ENCODE measurements around the gene IMPDH2. TPM values are rescaled to one million over a fixed set of nuclear protein-coding genes. Genes with fewer than 3 reads are reported as not detected.

IMPDH2 gene
- total RNA-seq, 4 donors from 2014 or later = 205 to 275 (median 222) TPM

DNA sequence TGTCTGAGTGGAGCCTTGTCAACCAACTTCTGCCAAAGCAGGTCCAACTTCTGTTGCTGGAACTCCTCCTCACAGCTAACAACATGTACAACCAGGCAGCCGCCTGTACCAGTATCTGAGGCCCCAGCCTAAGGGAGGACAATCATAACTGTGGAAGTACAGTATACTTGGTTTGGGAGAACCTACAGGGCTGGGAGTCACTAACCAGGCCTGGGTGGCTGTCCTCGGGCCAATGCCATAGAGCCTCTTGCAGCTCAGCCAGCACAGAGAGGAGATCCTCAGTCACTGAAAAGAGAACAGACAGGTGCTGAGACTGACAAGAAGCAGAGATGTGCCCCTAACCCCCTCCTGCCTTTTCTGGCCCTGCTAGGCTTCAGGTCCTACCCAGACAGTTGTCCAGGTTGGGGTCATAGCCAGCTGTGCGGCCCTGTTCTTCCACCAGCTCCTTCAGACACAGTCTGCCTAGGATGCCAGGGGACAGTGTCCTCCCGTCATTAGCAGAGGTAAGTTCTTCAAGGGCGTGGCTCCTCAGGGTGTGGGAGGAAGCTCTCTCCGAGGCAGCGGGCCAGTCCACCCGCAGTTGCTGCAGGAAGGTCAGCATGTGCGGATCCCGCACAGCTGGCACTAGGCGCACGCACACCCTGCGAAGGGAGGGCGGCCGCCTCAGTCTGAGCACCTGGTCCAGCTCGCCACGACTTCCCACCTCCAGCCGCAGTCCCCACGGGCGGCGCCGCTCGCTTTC is 11.8 kb downstream of the IMPDH2 start:
- DNase-seq (ENCODE audit: low spot score in 2 of 2) = peak in 1 of 2 donors; percentile 88
- WGBS, 2 donors = 5 to 45% methylated on average over 4 to 23 of the region's 23 CpGs
- intact Hi-C loops (cut with DNase I; ENCODE audit: low total_unique reads) = no loop called here
- no peak for TF ChIP-seq POLR2A (IDR thresholded peaks at IDR 0.05)
- TF ChIP-seq, protein P1, sequence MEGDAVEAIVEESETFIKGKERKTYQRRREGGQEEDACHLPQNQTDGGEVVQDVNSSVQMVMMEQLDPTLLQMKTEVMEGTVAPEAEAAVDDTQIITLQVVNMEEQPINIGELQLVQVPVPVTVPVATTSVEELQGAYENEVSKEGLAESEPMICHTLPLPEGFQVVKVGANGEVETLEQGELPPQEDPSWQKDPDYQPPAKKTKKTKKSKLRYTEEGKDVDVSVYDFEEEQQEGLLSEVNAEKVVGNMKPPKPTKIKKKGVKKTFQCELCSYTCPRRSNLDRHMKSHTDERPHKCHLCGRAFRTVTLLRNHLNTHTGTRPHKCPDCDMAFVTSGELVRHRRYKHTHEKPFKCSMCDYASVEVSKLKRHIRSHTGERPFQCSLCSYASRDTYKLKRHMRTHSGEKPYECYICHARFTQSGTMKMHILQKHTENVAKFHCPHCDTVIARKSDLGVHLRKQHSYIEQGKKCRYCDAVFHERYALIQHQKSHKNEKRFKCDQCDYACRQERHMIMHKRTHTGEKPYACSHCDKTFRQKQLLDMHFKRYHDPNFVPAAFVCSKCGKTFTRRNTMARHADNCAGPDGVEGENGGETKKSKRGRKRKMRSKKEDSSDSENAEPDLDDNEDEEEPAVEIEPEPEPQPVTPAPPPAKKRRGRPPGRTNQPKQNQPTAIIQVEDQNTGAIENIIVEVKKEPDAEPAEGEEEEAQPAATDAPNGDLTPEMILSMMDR (IDR thresholded peaks at IDR 0.05) = no peak
- peak overlapping the region; percentile 50 for H3K4me3 ChIP-seq (ENCODE audit: low read depth, poor library complexity, severe bottlenecking)

DNA sequence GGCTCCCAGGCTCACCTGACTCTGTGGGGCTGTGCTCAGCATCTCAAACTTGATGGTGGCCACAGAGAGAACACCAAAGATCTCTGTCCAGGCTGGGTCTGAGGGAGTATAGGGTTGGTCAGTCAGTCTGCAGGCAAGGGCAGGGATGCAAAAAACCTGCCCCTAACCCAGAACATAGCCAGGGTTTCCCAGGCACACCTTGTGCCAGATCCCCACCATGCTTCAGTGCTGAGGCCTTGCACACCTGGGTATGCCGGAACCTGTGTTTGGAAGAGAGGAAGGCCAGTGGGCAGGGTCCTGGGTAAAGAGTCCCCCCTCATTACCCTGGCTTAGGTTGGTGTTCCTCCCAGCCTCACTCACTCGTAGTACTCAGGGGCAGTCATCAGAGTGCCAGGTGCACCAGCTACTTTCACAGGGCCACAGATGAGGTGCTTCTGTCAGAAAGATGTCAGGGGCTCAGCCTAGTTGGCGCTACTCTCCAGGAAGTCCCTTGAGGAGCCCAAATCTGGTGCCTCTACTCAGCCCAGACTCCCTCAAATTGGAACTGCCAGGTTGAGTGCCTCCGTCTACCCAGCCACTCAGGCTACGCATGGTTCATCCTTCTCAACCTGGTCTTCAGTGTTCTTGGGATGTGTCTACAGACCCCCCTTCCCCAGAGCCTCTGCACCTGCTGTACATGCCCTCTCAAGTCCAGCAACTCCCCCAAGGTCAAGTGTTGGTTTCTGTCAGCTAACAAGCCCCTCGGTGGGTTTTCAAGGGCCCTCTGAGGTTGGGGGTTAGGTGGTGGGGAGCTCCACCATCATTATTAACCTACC is 12.6 kb downstream of the IMPDH2 start:
- 92 to 93% methylated on average over 5 to 6 of the region's 6 CpGs for WGBS, 2 donors
- no peak overlapping the region for H3K4me3 ChIP-seq (ENCODE audit: low read depth, poor library complexity, severe bottlenecking)
- intact Hi-C loops (cut with DNase I; ENCODE audit: low total_unique reads) = no loop called here
- no peak for DNase-seq (ENCODE audit: low spot score in 2 of 2)
- no peak for TF ChIP-seq POLR2A (IDR thresholded peaks at IDR 0.05)
- TF ChIP-seq, protein P1 (IDR thresholded peaks at IDR 0.05) = no peak

DNA sequence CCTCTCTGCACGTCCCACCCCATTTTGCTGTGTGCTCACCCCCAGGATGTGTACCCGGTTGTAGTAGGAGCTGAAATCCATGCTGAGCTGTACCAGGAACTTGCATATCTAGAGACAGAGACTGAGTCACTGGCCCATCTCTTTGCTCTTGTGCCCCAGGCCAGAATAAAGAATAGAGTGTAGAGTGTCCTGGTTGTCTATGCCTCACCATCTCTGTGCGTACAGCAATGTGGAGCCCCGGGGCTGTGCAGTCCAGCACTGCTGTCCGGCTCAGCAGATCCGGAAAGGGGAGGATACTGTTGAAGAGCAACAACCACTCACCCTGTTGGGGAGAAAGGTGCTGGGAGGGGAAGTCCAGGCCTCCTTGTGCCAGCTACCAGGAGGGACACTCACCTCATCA is 13.4 kb downstream of the IMPDH2 start:
- H3K4me3 ChIP-seq (ENCODE audit: low read depth, poor library complexity, severe bottlenecking) = no peak overlapping the region
- DNase-seq (ENCODE audit: low spot score in 2 of 2) = no peak
- no peak for TF ChIP-seq POLR2A (IDR thresholded peaks at IDR 0.05)
- TF ChIP-seq, protein P1 (IDR thresholded peaks at IDR 0.05) = no peak
- intact Hi-C loops (cut with DNase I; ENCODE audit: low total_unique reads) = no loop called here
- 71 to 74% methylated on average over 6 of the region's 6 CpGs for WGBS, 2 donors

DNA sequence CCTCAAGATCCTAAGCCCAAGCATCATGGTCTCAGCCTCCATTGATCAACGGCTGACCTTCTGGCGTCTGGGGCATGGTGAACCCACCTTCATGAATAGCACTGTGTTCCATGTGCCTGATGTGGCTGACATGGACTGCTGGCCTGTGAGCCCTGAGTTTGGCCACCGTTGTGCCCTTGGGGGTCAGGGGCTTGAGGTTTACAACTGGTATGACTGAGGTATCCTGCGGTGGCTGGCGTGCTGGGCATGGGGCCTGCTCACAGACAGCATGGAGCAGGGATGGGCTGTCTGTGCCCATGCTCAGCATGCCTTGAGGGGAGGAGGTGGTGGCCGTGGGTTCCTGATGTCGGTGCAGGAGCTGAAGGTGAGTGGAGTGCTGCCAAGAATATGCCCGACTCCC is 14.1 kb downstream of the IMPDH2 start:
- intact Hi-C loops (cut with DNase I; ENCODE audit: low total_unique reads) = no loop called here
- no peak for DNase-seq (ENCODE audit: low spot score in 2 of 2)
- no peak overlapping the region for H3K4me3 ChIP-seq (ENCODE audit: low read depth, poor library complexity, severe bottlenecking)
- TF ChIP-seq, protein P1 (IDR thresholded peaks at IDR 0.05) = no peak
- no peak for TF ChIP-seq POLR2A (IDR thresholded peaks at IDR 0.05)
- 72 to 85% methylated on average over 8 of the region's 8 CpGs for whole genome bisulfite sequencing, 2 donors

DNA sequence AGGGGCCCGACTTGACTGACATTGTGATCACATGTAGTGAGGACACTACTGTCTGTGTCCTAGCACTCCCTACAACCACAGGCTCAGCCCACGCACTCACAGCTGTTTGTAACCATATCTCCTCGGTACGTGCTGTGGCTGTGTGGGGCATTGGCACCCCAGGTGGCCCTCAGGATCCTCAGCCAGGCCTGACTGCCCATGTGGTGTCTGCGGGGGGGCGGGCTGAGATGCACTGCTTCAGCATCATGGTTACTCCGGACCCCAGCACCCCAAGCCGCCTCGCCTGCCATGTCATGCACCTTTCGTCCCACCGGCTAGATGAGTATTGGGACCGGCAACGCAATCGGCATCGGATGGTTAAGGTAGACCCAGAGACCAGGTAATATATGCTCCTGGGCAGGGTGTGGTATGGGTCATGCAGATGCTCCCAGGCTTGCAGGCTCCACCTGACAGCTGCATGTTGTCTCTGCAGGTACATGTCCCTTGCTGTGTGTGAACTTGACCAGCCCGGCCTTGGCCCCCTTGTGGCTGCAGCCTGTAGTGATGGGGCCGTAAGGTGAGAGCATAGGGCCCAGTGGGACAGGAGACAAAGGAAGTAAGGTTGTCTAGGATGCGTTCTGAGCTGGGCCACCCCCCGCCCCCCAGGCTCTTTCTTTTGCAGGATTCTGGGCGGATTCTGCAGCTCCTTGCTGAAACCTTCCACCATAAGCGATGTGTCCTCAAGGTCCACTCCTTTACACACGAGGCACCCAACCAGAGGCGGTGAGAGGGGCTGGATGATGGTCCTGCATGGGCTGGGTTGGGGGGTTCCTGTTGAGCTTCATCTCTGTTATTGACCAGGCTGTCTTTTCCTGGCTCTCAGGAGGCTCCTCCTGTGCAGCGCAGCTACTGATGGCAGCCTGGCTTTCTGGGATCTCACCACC is 15.2 kb downstream of the IMPDH2 start:
- intact Hi-C loops (cut with DNase I; ENCODE audit: low total_unique reads) = no loop called here
- no peak for DNase-seq (ENCODE audit: low spot score in 2 of 2)
- TF ChIP-seq, protein P1 (IDR thresholded peaks at IDR 0.05) = no peak
- TF ChIP-seq POLR2A (IDR thresholded peaks at IDR 0.05) = no peak
- no peak overlapping the region for H3K4me3 ChIP-seq (ENCODE audit: low read depth, poor library complexity, severe bottlenecking)
- WGBS, 2 donors = 80 to 86% methylated on average over 24 of the region's 24 CpGs

Data from lower leg skin (tissue), 4 donors.